Anterior cingulate cortex (tissue), 58 donors: ENCODE measurements around the gene RNF217.
A peak's percentile ranks its signal among the peaks of the same experiment; 100 is the strongest.
"Not testable (repeated sequence)": the region's sequence is repeated elsewhere in the genome, so short reads cannot be mapped to it uniquely, and the experiment has no call there.

Source experiments
- DNase-seq, 58 donors: peaks; one replicate each; lab custom pipeline; 2025; lab: John Stamatoyannopoulos, UW

Gene RNF217

GRCh38 chr6:124961777-124962638 is at the start of gene RNF217:
RNF217 (plus strand) TSS chr6:124962437; CDS start chr6:124962545, 108 bp downstream.
- peak in 50 of 58 donors; percentile 16 to 76 (median 52) for DNase-seq

GRCh38 chr6:124913056-124913455 is 49.2 kb upstream of the RNF217 start:
- no peak for DNase-seq

- no peak for DNase-seq
Measured at GRCh38 chr6:124917769-124918168, 44.5 kb upstream of the RNF217 start.

GRCh38 chr6:124919703-124920102 is 42.5 kb upstream of the RNF217 start:
- not testable (repeated sequence) for DNase-seq

GRCh38 chr6:124924333-124924759 is 37.9 kb upstream of the RNF217 start:
- DNase-seq: no peak

GRCh38 chr6:124926435-124926834 is 35.8 kb upstream of the RNF217 start:
- no peak for DNase-seq

GRCh38 chr6:124927806-124928205 is 34.4 kb upstream of the RNF217 start:
- DNase-seq: no peak

GRCh38 chr6:124928851-124929250 is 33.4 kb upstream of the RNF217 start:
- no peak for DNase-seq

GRCh38 chr6:124937645-124938044 is 24.6 kb upstream of the RNF217 start:
- DNase-seq: no peak

GRCh38 chr6:124941259-124941658 is 21.0 kb upstream of the RNF217 start:
- no peak for DNase-seq

GRCh38 chr6:124943658-124944057 is 18.6 kb upstream of the RNF217 start:
- DNase-seq: no peak

- no peak for DNase-seq
Measured at GRCh38 chr6:124947971-124948451, 14.2 kb upstream of the RNF217 start.

- no peak for DNase-seq
Measured at GRCh38 chr6:124949706-124950105, 12.5 kb upstream of the RNF217 start.

- no peak for DNase-seq
Measured at GRCh38 chr6:124953808-124954207, 8.4 kb upstream of the RNF217 start.

- no peak for DNase-seq
Measured at GRCh38 chr6:124955108-124955856, 7.0 kb upstream of the RNF217 start.

GRCh38 chr6:124956018-124956417 is 6.2 kb upstream of the RNF217 start:
- DNase-seq: no peak

GRCh38 chr6:124958149-124958548 is 4.1 kb upstream of the RNF217 start:
- no peak for DNase-seq

- no peak for DNase-seq
Measured at GRCh38 chr6:124958759-124959354, 3.4 kb upstream of the RNF217 start.

GRCh38 chr6:124960757-124961463 is 1.3 kb upstream of the RNF217 start:
- DNase-seq: no peak

GRCh38 chr6:124961464-124961776 is 817 bp upstream of the RNF217 start:
- DNase-seq: no peak
